ENCODE results near the gene GAL3ST2.

- TF ChIP-seq, protein P1, sequence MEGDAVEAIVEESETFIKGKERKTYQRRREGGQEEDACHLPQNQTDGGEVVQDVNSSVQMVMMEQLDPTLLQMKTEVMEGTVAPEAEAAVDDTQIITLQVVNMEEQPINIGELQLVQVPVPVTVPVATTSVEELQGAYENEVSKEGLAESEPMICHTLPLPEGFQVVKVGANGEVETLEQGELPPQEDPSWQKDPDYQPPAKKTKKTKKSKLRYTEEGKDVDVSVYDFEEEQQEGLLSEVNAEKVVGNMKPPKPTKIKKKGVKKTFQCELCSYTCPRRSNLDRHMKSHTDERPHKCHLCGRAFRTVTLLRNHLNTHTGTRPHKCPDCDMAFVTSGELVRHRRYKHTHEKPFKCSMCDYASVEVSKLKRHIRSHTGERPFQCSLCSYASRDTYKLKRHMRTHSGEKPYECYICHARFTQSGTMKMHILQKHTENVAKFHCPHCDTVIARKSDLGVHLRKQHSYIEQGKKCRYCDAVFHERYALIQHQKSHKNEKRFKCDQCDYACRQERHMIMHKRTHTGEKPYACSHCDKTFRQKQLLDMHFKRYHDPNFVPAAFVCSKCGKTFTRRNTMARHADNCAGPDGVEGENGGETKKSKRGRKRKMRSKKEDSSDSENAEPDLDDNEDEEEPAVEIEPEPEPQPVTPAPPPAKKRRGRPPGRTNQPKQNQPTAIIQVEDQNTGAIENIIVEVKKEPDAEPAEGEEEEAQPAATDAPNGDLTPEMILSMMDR (conservative IDR thresholded peaks at IDR 0.05; ENCODE audit: low read length), result no peak
- no peak for TF ChIP-seq EZH2phosphoT487 (IDR thresholded peaks at IDR 0.05; ENCODE audit: borderline replicate concordance, low read depth, low read length)
Observed at GRCh38 chr2:241777170-241777685, 606 bp downstream of the GAL3ST2 start.
